IMR-90 (cell line): Measurements from ENCODE around the gene AFDN. TPM values are rescaled to one million over a fixed set of nuclear protein-coding genes. Genes with fewer than 3 reads are reported as not detected.
A peak's percentile ranks its signal among the peaks of the same experiment; 100 is the strongest.

ENCODE experiments used
- ATAC-seq: fragments of 200-7000 bp; cut with Tn5 transposase; 2 replicates; pipeline ENCODE4 v1.9.1; 2020; ENCODE audit warnings: low read depth, mild to moderate bottlenecking, moderate library complexity
- BruUV-seq: library from RNA; stranded (reverse); fragments of 400-500 nt; replicated peaks from 2 replicates; lab custom pipeline; 2021; lab: Mats Ljungman, UMichigan
- CTCF ChIA-PET: fragments of 300-600 bp; formaldehyde crosslinking; extraction: SDS; loops from one replicate; lab custom pipeline; 2021; ENCODE audit warnings: antibody characterized with exemption; lab: Yijun Ruan, JAX
- POLR2A ChIA-PET: fragments of 300-600 bp; sonication (Branson Sonifier 250); formaldehyde crosslinking; loops from one replicate; lab custom pipeline; 2022; ENCODE audit warnings: antibody characterized with exemption; ENCODE audit not compliant: unreplicated experiment; lab: Charles Lee
- DNase-seq: peaks from one replicate; pipeline ENCODE4 v3.0.0; 2013
- H2AFZ ChIP-seq: replicated peaks from 2 replicates; pipeline ENCODE3; 2013; ENCODE audit warnings: low read length, mild to moderate bottlenecking; ENCODE audit not compliant: poor library complexity
- H2AK5ac ChIP-seq: 2 replicates; pipeline ENCODE4 v1.6.1; 2013; ENCODE audit warnings: low read depth, low read length, inconsistent platforms
- H2AK9ac ChIP-seq: replicated peaks from 2 replicates; pipeline ENCODE3; 2013; ENCODE audit warnings: mild to moderate bottlenecking, low read depth, low read length, moderate library complexity; ENCODE audit not compliant: poor library complexity
- H2BK120ac ChIP-seq: 2 replicates; pipeline ENCODE4 v1.6.1; 2013; ENCODE audit warnings: low read depth, low read length, inconsistent platforms
- H2BK15ac ChIP-seq: 3 replicates; pipeline ENCODE4 v1.6.1; 2013; ENCODE audit warnings: low read depth, low read length, inconsistent platforms
- H2BK20ac ChIP-seq: 2 replicates; pipeline ENCODE4 v1.6.1; 2013; ENCODE audit warnings: low read depth, mild to moderate bottlenecking, inconsistent platforms, low read length, moderate library complexity
- H2BK5ac ChIP-seq: 2 replicates; pipeline ENCODE4 v1.6.1; 2013; ENCODE audit warnings: mild to moderate bottlenecking, low read depth, low read length, inconsistent platforms; ENCODE audit not compliant: poor library complexity, severe bottlenecking
- H3K14ac ChIP-seq: replicated peaks from 2 replicates; pipeline ENCODE4 v1.6.1; 2013; ENCODE audit warnings: low read depth, low read length, inconsistent platforms
- H3K18ac ChIP-seq: 2 replicates; pipeline ENCODE4 v1.6.1; 2013; ENCODE audit warnings: low read depth, low read length, control low read depth
- H3K23ac ChIP-seq: 2 replicates; pipeline ENCODE4 v1.6.1; 2013; ENCODE audit warnings: low read depth, low read length, inconsistent platforms
- H3K27ac ChIP-seq: 2 replicates; pipeline ENCODE4 v1.5.1; 2013; ENCODE audit warnings: mild to moderate bottlenecking, control low read depth, low read length; ENCODE audit not compliant: insufficient read depth
- H3K27me3 ChIP-seq: 2 replicates; pipeline ENCODE4 v1.6.1; 2013; ENCODE audit warnings: low read length; ENCODE audit not compliant: control insufficient read depth, insufficient read depth
- H3K36me3 ChIP-seq: 2 replicates; pipeline ENCODE4 v1.6.1; 2013; ENCODE audit warnings: low read length, mixed read lengths; ENCODE audit not compliant: control insufficient read depth, insufficient read depth
- H3K4ac ChIP-seq: 2 replicates; pipeline ENCODE4 v1.6.1; 2013; ENCODE audit warnings: low read depth, low read length, inconsistent platforms
- H3K4me1 ChIP-seq: 2 replicates; pipeline ENCODE4 v1.6.1; 2013; ENCODE audit warnings: low read length, mixed read lengths; ENCODE audit not compliant: control insufficient read depth, insufficient read depth
- H3K4me2 ChIP-seq: 2 replicates; pipeline ENCODE4 v1.6.1; 2013; ENCODE audit warnings: low read depth, mild to moderate bottlenecking, control low read depth, low read length, moderate library complexity
- H3K4me3 ChIP-seq: 2 replicates; pipeline ENCODE4 v1.5.1; 2013; ENCODE audit warnings: low read depth, mild to moderate bottlenecking, control low read depth, low read length, moderate library complexity; ENCODE audit not compliant: insufficient read depth
- H3K56ac ChIP-seq: 2 replicates; pipeline ENCODE4 v1.6.1; 2013; ENCODE audit warnings: low read length, inconsistent platforms; ENCODE audit not compliant: insufficient read depth; ENCODE audit errors: extremely low read depth
- H3K79me1 ChIP-seq, 2 experiments: 2 replicates each; pipeline ENCODE4 v1.6.1; 2013; ENCODE audit warnings: low read length in 2 of 2, inconsistent platforms in 1 of 2, low read depth in 1 of 2
- H3K9ac ChIP-seq: 2 replicates; pipeline ENCODE4 v1.6.1; 2013; ENCODE audit warnings: low read depth, low read length, control low read depth
- H3K9me1 ChIP-seq: 2 replicates; pipeline ENCODE4 v1.6.1; 2013; ENCODE audit warnings: low read length, inconsistent platforms; ENCODE audit not compliant: insufficient read depth
- H3K9me3 ChIP-seq: 2 replicates; pipeline ENCODE4 v1.6.1; 2013; ENCODE audit warnings: low read length; ENCODE audit not compliant: control insufficient read depth, insufficient read depth
- H4K20me1 ChIP-seq: 2 replicates; pipeline ENCODE4 v1.6.1; 2013; ENCODE audit warnings: low read length, inconsistent platforms; ENCODE audit not compliant: insufficient read depth
- H4K5ac ChIP-seq: 2 replicates; pipeline ENCODE4 v1.6.1; 2013; ENCODE audit warnings: mild to moderate bottlenecking, low read depth, low read length, control low read depth
- H4K8ac ChIP-seq, 2 experiments: 2 replicates each; pipeline ENCODE4 v1.6.1; 2013; ENCODE audit warnings: low read depth in 2 of 2, low read length in 2 of 2, control low read depth in 1 of 2, inconsistent platforms in 1 of 2
- H4K91ac ChIP-seq: 2 replicates; pipeline ENCODE4 v1.6.1; 2013; ENCODE audit warnings: low read depth, low read length, inconsistent platforms; ENCODE audit not compliant: insufficient read depth
- BHLHE40 ChIP-seq: fragments of 150-350 bp; IDR thresholded peaks from 2 replicates; pipeline ENCODE4 v1.6.1; 2016; ENCODE audit warnings: mild to moderate bottlenecking, low read depth, low read length
- CEBPB ChIP-seq: IDR thresholded peaks from 2 replicates; pipeline ENCODE4 v1.6.1; 2012; ENCODE audit warnings: low read depth, low read length, improper control_type of control experiment
- CHD1 ChIP-seq: IDR thresholded peaks from 2 replicates; pipeline ENCODE4 v1.6.1; 2012; ENCODE audit warnings: low read depth, low read length, improper control_type of control experiment
- FOS ChIP-seq: fragments of 150-350 bp; IDR thresholded peaks from 2 replicates; pipeline ENCODE4 v1.6.1; 2016; ENCODE audit warnings: low read depth, low read length
- MAFK ChIP-seq: IDR thresholded peaks from 2 replicates; pipeline ENCODE4 v1.6.1; 2012; ENCODE audit warnings: low read depth, low read length, improper control_type of control experiment
- MAZ ChIP-seq: IDR thresholded peaks from 2 replicates; pipeline ENCODE4 v1.6.1; 2012; ENCODE audit warnings: low read depth, mild to moderate bottlenecking, low read length, improper control_type of control experiment, moderate library complexity, borderline replicate concordance
- MXI1 ChIP-seq: IDR thresholded peaks from 2 replicates; pipeline ENCODE4 v1.6.1; 2012; ENCODE audit warnings: low read depth, mild to moderate bottlenecking, low read length, moderate library complexity, borderline replicate concordance
- POLR2A ChIP-seq: IDR thresholded peaks from 2 replicates; pipeline ENCODE4 v1.6.1; 2012; ENCODE audit warnings: mild to moderate bottlenecking, low read depth, low read length
- RAD21 ChIP-seq: IDR thresholded peaks from 2 replicates; pipeline ENCODE4 v1.6.1; 2012; ENCODE audit warnings: low read length, improper control_type of control experiment
- RCOR1 ChIP-seq: IDR thresholded peaks from 2 replicates; pipeline ENCODE4 v1.6.1; 2012; ENCODE audit warnings: mild to moderate bottlenecking, low read length, improper control_type of control experiment; ENCODE audit not compliant: insufficient replicate concordance
- RFX5 ChIP-seq: IDR thresholded peaks from 2 replicates; pipeline ENCODE4 v1.8.0; 2012; ENCODE audit warnings: low read depth, mild to moderate bottlenecking, low read length, moderate library complexity
- SMC3 ChIP-seq: fragments of 150-350 bp; IDR thresholded peaks from 2 replicates; pipeline ENCODE4 v1.6.1; 2016; ENCODE audit warnings: low read depth, mild to moderate bottlenecking, antibody characterized with exemption, low read length, moderate library complexity
- WGBS, 2 experiments: methylation state at CpG; one replicate each; pipeline versions ENCODE4 v1.1.5 to v1.1.7; 2013; ENCODE audit warnings: missing lambda C conversion rate in 2 of 2; ENCODE audit not compliant: insufficient read length in 1 of 2; ENCODE audit errors: extremely low coverage in 2 of 2; 5-methylcytosine and 5-hydroxymethylcytosine counted together
- dilution Hi-C: fragments of 300-500 bp; cut with HindIII; formaldehyde crosslinking; loops from one replicate; pipeline ENCODE4 v1.14.3; 2018; ENCODE audit warnings: low sequenced_read_pairs; ENCODE audit not compliant: unreplicated experiment
- in situ Hi-C: fragments of 300-500 bp; cut with MboI; formaldehyde crosslinking; loops from 3 replicates; pipeline ENCODE4 v1.14.3; 2019; ENCODE audit warnings: low sequenced_read_pairs, inconsistent platforms, mixed read lengths
- intact Hi-C: fragments of 100-400 bp; cut with micrococcal nuclease; formaldehyde crosslinking; loops from 2 replicates; pipeline ENCODE4 v1.10.0; 2022
- polyA plus RNA-seq, 3 experiments: library from polyadenylated mRNA; depleted of rRNA; stranded (reverse); fragments of >200 nt; gene quantifications; 2 replicates each; pipeline ENCODE4 v1.2.3, GENCODE V29; 2012; ENCODE audit warnings: low replicate concordance in 1 of 3
- total RNA-seq: library from RNA; depleted of rRNA; stranded (reverse); fragments of >200 nt; gene quantifications from 2 replicates; pipeline ENCODE4 v1.2.3, GENCODE V29; 2012
- TF ChIP-seq, protein P1 (sequence below): fragments of 150-350 bp; IDR thresholded peaks from 2 replicates; pipeline ENCODE4 v1.6.1; 2017; ENCODE audit warnings: mild to moderate bottlenecking, antibody characterized with exemption, low read length, low read depth
- TF ChIP-seq, protein P2 (sequence below): conservative IDR thresholded peaks from 2 replicates; pipeline ENCODE4 v1.5.1; 2012; ENCODE audit warnings: mild to moderate bottlenecking, low read depth, low read length, improper control_type of control experiment
- TF ChIP-seq, protein P3 (sequence below): fragments of 150-350 bp; IDR thresholded peaks from 2 replicates; pipeline ENCODE4 v1.6.1; 2016; ENCODE audit warnings: low read depth, mild to moderate bottlenecking, low read length, moderate library complexity, borderline replicate concordance

The AFDN gene
- total and polyA plus RNA-seq, 2 of the 4 experiments (the other 2 are of a cell fraction), result 11.6 to 20.8 TPM

DNA sequence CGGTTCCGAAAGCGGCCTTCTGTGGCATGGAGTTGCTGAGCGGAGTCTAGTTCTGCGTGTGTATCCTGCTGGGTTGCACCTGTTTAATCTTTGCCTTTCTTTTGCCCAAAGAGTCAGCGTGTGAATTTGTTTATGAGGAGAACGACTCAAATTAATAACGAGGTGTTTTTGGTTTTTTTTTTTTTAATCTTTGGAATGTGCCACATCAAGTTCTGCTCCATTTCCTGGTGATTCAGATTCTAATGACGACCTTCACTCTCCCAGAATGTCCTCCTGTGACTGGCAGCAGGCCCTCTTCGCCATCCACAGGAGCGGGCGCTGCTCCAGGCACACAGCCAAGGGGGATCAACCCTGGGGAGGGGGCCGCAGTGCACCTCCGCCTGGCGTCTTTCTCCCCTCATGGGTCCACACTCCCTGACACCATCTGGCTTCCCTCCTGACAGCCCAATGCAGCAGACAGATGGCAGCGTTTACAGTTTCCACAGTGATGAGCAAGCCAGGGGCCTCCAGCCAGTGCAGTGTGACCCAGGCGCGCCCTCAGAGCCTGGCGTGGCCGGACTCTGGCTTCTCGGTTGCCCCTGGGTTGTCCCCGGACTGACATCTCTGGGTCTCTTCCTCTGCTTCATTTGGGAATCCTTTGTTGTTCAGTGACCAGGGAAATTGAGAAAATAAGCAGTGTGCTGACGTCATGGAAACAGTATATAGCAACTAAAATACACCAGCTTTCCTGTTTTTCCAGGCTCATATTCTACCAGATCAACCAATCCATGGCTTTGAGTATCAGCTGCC, 27.5 kb upstream of the AFDN start:
- no peak overlapping the region for H3K14ac ChIP-seq
- H2AK9ac ChIP-seq, result no peak overlapping the region
- H3K79me1 ChIP-seq, result no peaks in the 10 kb centered on the region
- no peak overlapping the region for H3K23ac ChIP-seq
- no peak overlapping the region for H4K8ac ChIP-seq
- no peaks in the 10 kb centered on the region; the same call in 1 of the 2 replicates for H4K20me1 ChIP-seq
- H3K4me1 ChIP-seq, result no peaks in the 10 kb centered on the region
- intact Hi-C loops, result no loop called here
- H2BK120ac ChIP-seq, result no peak overlapping the region
- no peak overlapping the region for H2AK5ac ChIP-seq
- no TSS peak for BruUV-seq
- H3K56ac ChIP-seq, result no peak overlapping the region
- H4K5ac ChIP-seq, result no peak overlapping the region
- ATAC-seq (0 out of 2 replicates have a peak, but pooled peaks have one; percentile 32), DNase-seq (no peak)
- 68% methylated on average over 3 of the region's 23 CpGs; no CpG with 5 or more reads in 1 of the 2 experiments for WGBS, 2 experiments
- H3K9ac ChIP-seq, result no peak overlapping the region
- no peak overlapping the region for H3K4me2 ChIP-seq
- no peak overlapping the region for H3K4ac ChIP-seq
- no peak overlapping the region for H2BK15ac ChIP-seq
- no peak overlapping the region for H4K91ac ChIP-seq
- H3K18ac ChIP-seq, result no peak overlapping the region
- no peak overlapping the region for H2BK20ac ChIP-seq
- H3K27ac ChIP-seq, result no peak overlapping the region
- CTCF ChIA-PET, result interaction anchor here (0.6 kb wide), 1 partner anchor 83 kb away, joined by 3 read pairs; no protein-coding TSS in a partner anchor
- POLR2A ChIA-PET, result no interaction called here
- no peaks in the 10 kb centered on the region for H3K9me1 ChIP-seq
- in situ Hi-C loops, result no loop called here
- no peaks in the 10 kb centered on the region for H3K9me3 ChIP-seq
- no peak overlapping the region for H2AFZ ChIP-seq
- peaks cover 7% of the 10 kb centered on the region for H3K27me3 ChIP-seq
- no peak overlapping the region for H3K4me3 ChIP-seq
- no peak overlapping the region for H2BK5ac ChIP-seq
- H3K36me3 ChIP-seq, result no peaks in the 10 kb centered on the region
- dilution Hi-C loops, result no loop called here
- TF ChIP-seq, protein P1, sequence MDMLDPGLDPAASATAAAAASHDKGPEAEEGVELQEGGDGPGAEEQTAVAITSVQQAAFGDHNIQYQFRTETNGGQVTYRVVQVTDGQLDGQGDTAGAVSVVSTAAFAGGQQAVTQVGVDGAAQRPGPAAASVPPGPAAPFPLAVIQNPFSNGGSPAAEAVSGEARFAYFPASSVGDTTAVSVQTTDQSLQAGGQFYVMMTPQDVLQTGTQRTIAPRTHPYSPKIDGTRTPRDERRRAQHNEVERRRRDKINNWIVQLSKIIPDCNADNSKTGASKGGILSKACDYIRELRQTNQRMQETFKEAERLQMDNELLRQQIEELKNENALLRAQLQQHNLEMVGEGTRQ, result no peak
- no peak for TF ChIP-seq RAD21
- no peak for TF ChIP-seq FOS
- no peak for TF ChIP-seq RFX5
- no peak for TF ChIP-seq MXI1
- TF ChIP-seq, protein P2, sequence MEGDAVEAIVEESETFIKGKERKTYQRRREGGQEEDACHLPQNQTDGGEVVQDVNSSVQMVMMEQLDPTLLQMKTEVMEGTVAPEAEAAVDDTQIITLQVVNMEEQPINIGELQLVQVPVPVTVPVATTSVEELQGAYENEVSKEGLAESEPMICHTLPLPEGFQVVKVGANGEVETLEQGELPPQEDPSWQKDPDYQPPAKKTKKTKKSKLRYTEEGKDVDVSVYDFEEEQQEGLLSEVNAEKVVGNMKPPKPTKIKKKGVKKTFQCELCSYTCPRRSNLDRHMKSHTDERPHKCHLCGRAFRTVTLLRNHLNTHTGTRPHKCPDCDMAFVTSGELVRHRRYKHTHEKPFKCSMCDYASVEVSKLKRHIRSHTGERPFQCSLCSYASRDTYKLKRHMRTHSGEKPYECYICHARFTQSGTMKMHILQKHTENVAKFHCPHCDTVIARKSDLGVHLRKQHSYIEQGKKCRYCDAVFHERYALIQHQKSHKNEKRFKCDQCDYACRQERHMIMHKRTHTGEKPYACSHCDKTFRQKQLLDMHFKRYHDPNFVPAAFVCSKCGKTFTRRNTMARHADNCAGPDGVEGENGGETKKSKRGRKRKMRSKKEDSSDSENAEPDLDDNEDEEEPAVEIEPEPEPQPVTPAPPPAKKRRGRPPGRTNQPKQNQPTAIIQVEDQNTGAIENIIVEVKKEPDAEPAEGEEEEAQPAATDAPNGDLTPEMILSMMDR, result no peak
- no peak for TF ChIP-seq BHLHE40
- TF ChIP-seq MAFK, result no peak
- TF ChIP-seq MAZ, result no peak
- TF ChIP-seq RCOR1, result no peak
- TF ChIP-seq CHD1, result no peak
- TF ChIP-seq CEBPB, result no peak
- TF ChIP-seq, protein P3, sequence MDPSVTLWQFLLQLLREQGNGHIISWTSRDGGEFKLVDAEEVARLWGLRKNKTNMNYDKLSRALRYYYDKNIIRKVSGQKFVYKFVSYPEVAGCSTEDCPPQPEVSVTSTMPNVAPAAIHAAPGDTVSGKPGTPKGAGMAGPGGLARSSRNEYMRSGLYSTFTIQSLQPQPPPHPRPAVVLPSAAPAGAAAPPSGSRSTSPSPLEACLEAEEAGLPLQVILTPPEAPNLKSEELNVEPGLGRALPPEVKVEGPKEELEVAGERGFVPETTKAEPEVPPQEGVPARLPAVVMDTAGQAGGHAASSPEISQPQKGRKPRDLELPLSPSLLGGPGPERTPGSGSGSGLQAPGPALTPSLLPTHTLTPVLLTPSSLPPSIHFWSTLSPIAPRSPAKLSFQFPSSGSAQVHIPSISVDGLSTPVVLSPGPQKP, result no peak
- TF ChIP-seq SMC3, result no peak
- no peak for TF ChIP-seq POLR2A
